A673 (cell line): ENCODE data around the gene PI16. TPM values are rescaled to one million over a fixed set of nuclear protein-coding genes. Genes with fewer than 3 reads are reported as not detected.

Experiments
- BruUV-seq: library from RNA; stranded (reverse); fragments of 400-500 nt; replicated peaks from 2 replicates; lab custom pipeline; 2021; lab: Mats Ljungman, UMichigan
- CTCF ChIA-PET: fragments of 300-600 bp; sonication (Branson Sonifier 250); formaldehyde crosslinking; loops from one replicate; lab custom pipeline; 2022; ENCODE audit warnings: antibody characterized with exemption; lab: Charles Lee
- POLR2A ChIA-PET: fragments of 300-600 bp; sonication (Branson Sonifier 250); formaldehyde crosslinking; loops from one replicate; lab custom pipeline; 2022; ENCODE audit warnings: antibody characterized with exemption; ENCODE audit not compliant: low non-redundant PET; lab: Charles Lee
- DNase-seq: peaks from one replicate; pipeline ENCODE4 v3.0.0-alpha.2; 2015; ENCODE audit warnings: low spot score
- H3K27ac ChIP-seq: fragments of 200-600 bp; sonication (generic); 2 replicates; pipeline ENCODE4 v1.5.1; 2016; ENCODE audit warnings: mixed run types, low read depth, mild to moderate bottlenecking, mixed read lengths, antibody characterized with exemption, low read length; ENCODE audit not compliant: poor library complexity, severe bottlenecking
- H3K27me3 ChIP-seq: fragments of 200-600 bp; sonication (generic); replicated peaks from 2 replicates; pipeline ENCODE4 v1.6.1; 2017; ENCODE audit warnings: mixed run types, low read depth, mild to moderate bottlenecking, mixed read lengths, antibody characterized with exemption, low read length; ENCODE audit not compliant: insufficient read depth, poor library complexity
- H3K36me3 ChIP-seq: fragments of 200-600 bp; sonication (generic); 2 replicates; pipeline ENCODE4 v1.6.1; 2016; ENCODE audit warnings: mixed run types, mild to moderate bottlenecking, mixed read lengths, antibody characterized with exemption, low read length; ENCODE audit not compliant: insufficient read depth, poor library complexity, severe bottlenecking
- H3K4me1 ChIP-seq: fragments of 200-600 bp; sonication (generic); 2 replicates; pipeline ENCODE4 v1.6.1; 2017; ENCODE audit warnings: mixed run types, mild to moderate bottlenecking, mixed read lengths, antibody characterized with exemption, low read length; ENCODE audit not compliant: insufficient read depth, poor library complexity, severe bottlenecking
- H3K4me3 ChIP-seq: fragments of 200-600 bp; sonication (generic); 2 replicates; pipeline ENCODE4 v1.5.1; 2016; ENCODE audit warnings: low read depth, mixed run types, mild to moderate bottlenecking, mixed read lengths, low read length; ENCODE audit not compliant: poor library complexity, severe bottlenecking
- H3K9me3 ChIP-seq: fragments of 200-600 bp; sonication (generic); 2 replicates; pipeline ENCODE4 v1.6.1; 2016; ENCODE audit warnings: mixed run types, low read depth, mild to moderate bottlenecking, mixed read lengths, antibody characterized with exemption, low read length; ENCODE audit not compliant: poor library complexity, severe bottlenecking
- CTCF ChIP-seq: fragments of 300-800, 200-600 bp; sonication (generic); conservative IDR thresholded peaks from 2 replicates; pipeline ENCODE4 v1.5.1; 2017; ENCODE audit warnings: low read depth, mild to moderate bottlenecking, antibody characterized with exemption, low read length, moderate library complexity, mixed read lengths
- EZH2 ChIP-seq: fragments of 200-600 bp; sonication (generic); IDR thresholded peaks from 2 replicates; pipeline ENCODE4 v1.6.1; 2017; ENCODE audit warnings: borderline replicate concordance, low read depth, mild to moderate bottlenecking, mixed read lengths, antibody characterized with exemption, low read length; ENCODE audit not compliant: poor library complexity, severe bottlenecking
- intact Hi-C: fragments of 100-400 bp; cut with micrococcal nuclease; formaldehyde crosslinking; loops from one replicate; pipeline ENCODE4 v1.10.0; 2022; ENCODE audit not compliant: unreplicated experiment
- total RNA-seq: library from RNA; stranded (reverse); gene quantifications from 2 replicates; pipeline ENCODE4 v1.2.3, GENCODE V29; 2021

PI16 gene
- total RNA-seq, 1 experiment from 2014 or later: not detected

GRCh38 chr6:36997811-36998722 is 43.5 kb downstream of the PI16 start:
- no peaks in the 10 kb centered on the region for H3K36me3 ChIP-seq
- intact Hi-C loops: no loop called here
- H3K4me1 ChIP-seq: no peaks in the 10 kb centered on the region
- no peaks in the 10 kb centered on the region for H3K9me3 ChIP-seq
- POLR2A ChIA-PET: interaction anchor here (0.7 kb wide), 1 partner anchor 12 kb away, joined by 4 read pairs; the partner anchor contains the start of gene MTCH1
- no peak overlapping the region for H3K4me3 ChIP-seq
- CTCF ChIA-PET: no interaction called here
- no TSS peak for BruUV-seq
- H3K27ac ChIP-seq: no peak overlapping the region
- no peak for DNase-seq
- H3K27me3 ChIP-seq: no peaks in the 10 kb centered on the region
- TF ChIP-seq CTCF (no peak), EZH2 (no peak)

GRCh38 chr6:36998723-36999038 is 44.1 kb downstream of the PI16 start:
- no peak overlapping the region for H3K27ac ChIP-seq
- H3K36me3 ChIP-seq: no peaks in the 10 kb centered on the region
- H3K27me3 ChIP-seq: no peaks in the 10 kb centered on the region
- no peaks in the 10 kb centered on the region for H3K4me1 ChIP-seq
- no peak overlapping the region for H3K4me3 ChIP-seq
- intact Hi-C loops: no loop called here
- no peak for DNase-seq
- POLR2A ChIA-PET: interaction anchor here (0.7 kb wide), 1 partner anchor 13 kb away, joined by 4 read pairs; the partner anchor contains the start of gene MTCH1
- H3K9me3 ChIP-seq: no peaks in the 10 kb centered on the region
- TF ChIP-seq CTCF (no peak), EZH2 (no peak)
- no TSS peak for BruUV-seq
- CTCF ChIA-PET: no interaction called here

- Histone ChIP-seq H3K27ac (no peak overlapping the region), H3K4me3 (no peak overlapping the region), H3K27me3 (no peaks in the 10 kb centered on the region), H3K9me3 (no peaks in the 10 kb centered on the region), H3K36me3 (no peaks in the 10 kb centered on the region), H3K4me1 (no peaks in the 10 kb centered on the region)
- no peak for TF ChIP-seq CTCF
- no peak for TF ChIP-seq EZH2
- DNase-seq: no peak
- CTCF ChIA-PET: no interaction called here
- BruUV-seq: no TSS peak
- POLR2A ChIA-PET: interaction anchor here (0.7 kb wide), 1 partner anchor 13 kb away, joined by 4 read pairs; the partner anchor contains the start of gene MTCH1
- intact Hi-C loops: no loop called here
Observed at GRCh38 chr6:36999061-36999750, 44.7 kb downstream of the PI16 start.
